ENCODE data around the gene TJP2.

TJP2 gene

GRCh38 chr9:69198521-69199220, 24.6 kb downstream of the TJP2 start:
- Histone ChIP-seq H3K27me3 (replicated peaks; ENCODE audit: control insufficient read depth, insufficient read depth, low read length, poor library complexity, severe bottlenecking) (no peaks in the 10 kb centered on the region), H3K36me3 (ENCODE audit: control insufficient read depth, insufficient read depth, low read length) (no peaks in the 10 kb centered on the region), H3K4me1 (ENCODE audit: control insufficient read depth, insufficient read depth, low read length, poor library complexity, severe bottlenecking) (peaks cover 4% of the 10 kb centered on the region), H3K27ac (ENCODE audit: insufficient read depth, low read length, poor library complexity, severe bottlenecking) (no peak overlapping the region), H3K4me3 (ENCODE audit: insufficient read depth, low read depth, low read length, poor library complexity, severe bottlenecking) (no peak overlapping the region), H3K9me3 (ENCODE audit: control insufficient read depth, low read length) (no peaks in the 10 kb centered on the region)
- DNase-seq, result no peak

DNA sequence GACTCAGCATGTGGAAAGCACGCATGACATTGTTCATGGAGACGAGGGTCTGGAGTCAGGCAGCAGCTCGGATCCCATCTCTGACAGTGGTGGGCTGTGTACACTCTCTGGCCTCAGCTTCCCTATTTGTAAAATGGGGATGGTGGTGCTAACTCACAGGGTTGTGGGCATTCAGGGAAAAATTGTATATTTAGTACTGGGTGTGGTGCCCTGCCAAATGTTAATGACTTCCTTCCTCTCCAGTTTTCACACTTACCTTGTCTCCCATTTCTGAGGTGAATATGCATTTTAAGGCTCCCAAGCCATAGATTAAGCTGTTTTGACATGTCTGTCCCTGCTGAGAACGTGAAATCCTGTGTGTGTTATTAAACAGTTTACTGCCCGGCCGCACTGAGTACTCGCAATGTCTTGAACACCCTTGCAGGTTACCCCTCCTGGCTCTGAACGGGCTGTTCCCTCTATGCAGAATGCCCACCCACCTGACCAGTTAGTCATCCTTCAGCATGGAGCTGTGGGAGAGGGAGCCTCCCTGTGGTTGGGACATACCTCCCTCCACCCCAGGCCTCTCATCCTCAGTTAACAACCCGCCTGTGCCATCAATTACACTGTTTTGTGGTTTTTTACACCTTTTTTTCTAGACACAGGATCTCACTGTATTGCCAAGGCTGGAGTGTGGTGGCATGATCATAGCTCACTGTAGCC, 25.8 kb downstream of the TJP2 start:
- Histone ChIP-seq H3K4me3 (ENCODE audit: insufficient read depth, low read depth, low read length, poor library complexity, severe bottlenecking) (no peak overlapping the region), H3K36me3 (ENCODE audit: control insufficient read depth, insufficient read depth, low read length) (no peaks in the 10 kb centered on the region), H3K4me1 (ENCODE audit: control insufficient read depth, insufficient read depth, low read length, poor library complexity, severe bottlenecking) (peaks cover 4% of the 10 kb centered on the region), H3K9me3 (ENCODE audit: control insufficient read depth, low read length) (no peaks in the 10 kb centered on the region), H3K27me3 (replicated peaks; ENCODE audit: control insufficient read depth, insufficient read depth, low read length, poor library complexity, severe bottlenecking) (no peaks in the 10 kb centered on the region), H3K27ac (ENCODE audit: insufficient read depth, low read length, poor library complexity, severe bottlenecking) (no peak overlapping the region)
- DNase-seq, result no peak

- no peaks in the 10 kb centered on the region for H3K9me3 ChIP-seq (ENCODE audit: control insufficient read depth, low read length)
- no peak overlapping the region for H3K27ac ChIP-seq (ENCODE audit: insufficient read depth, low read length, poor library complexity, severe bottlenecking)
- H3K36me3 ChIP-seq (ENCODE audit: control insufficient read depth, insufficient read depth, low read length), result no peaks in the 10 kb centered on the region
- DNase-seq, result no peak
- H3K4me1 ChIP-seq (ENCODE audit: control insufficient read depth, insufficient read depth, low read length, poor library complexity, severe bottlenecking), result peaks cover 4% of the 10 kb centered on the region
- no peak overlapping the region for H3K4me3 ChIP-seq (ENCODE audit: insufficient read depth, low read depth, low read length, poor library complexity, severe bottlenecking)
- H3K27me3 ChIP-seq (replicated peaks; ENCODE audit: control insufficient read depth, insufficient read depth, low read length, poor library complexity, severe bottlenecking), result no peaks in the 10 kb centered on the region
These were observed 28.5 kb downstream of the TJP2 start for GRCh38 chr9:69202556-69202955.

DNA sequence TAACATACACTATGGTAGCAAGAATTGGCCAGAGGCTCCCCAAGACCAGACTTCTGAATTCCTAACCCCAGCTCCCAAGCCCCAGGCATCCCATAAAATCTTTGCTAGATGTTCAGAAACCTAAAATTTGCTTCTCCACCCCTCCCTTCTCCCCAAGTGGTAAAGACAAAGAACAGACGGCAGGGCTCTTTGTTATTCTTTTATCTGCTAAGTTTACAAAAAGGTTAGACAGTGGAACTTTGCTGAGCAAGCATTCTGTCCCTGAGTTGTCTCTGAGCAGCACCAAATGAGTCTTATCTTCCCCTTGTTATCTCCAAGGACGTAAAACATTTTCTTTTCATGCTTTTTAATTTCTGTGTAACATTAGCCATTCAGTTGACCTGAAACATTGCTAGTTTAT, 30.2 kb downstream of the TJP2 start:
- H3K36me3 ChIP-seq (ENCODE audit: control insufficient read depth, insufficient read depth, low read length), result no peaks in the 10 kb centered on the region
- H3K27ac ChIP-seq (ENCODE audit: insufficient read depth, low read length, poor library complexity, severe bottlenecking), result no peak overlapping the region
- no peak for DNase-seq
- H3K4me1 ChIP-seq (ENCODE audit: control insufficient read depth, insufficient read depth, low read length, poor library complexity, severe bottlenecking), result peaks cover 4% of the 10 kb centered on the region
- H3K4me3 ChIP-seq (ENCODE audit: insufficient read depth, low read depth, low read length, poor library complexity, severe bottlenecking), result no peak overlapping the region
- no peaks in the 10 kb centered on the region for H3K27me3 ChIP-seq (replicated peaks; ENCODE audit: control insufficient read depth, insufficient read depth, low read length, poor library complexity, severe bottlenecking)
- H3K9me3 ChIP-seq (ENCODE audit: control insufficient read depth, low read length), result no peaks in the 10 kb centered on the region

DNA sequence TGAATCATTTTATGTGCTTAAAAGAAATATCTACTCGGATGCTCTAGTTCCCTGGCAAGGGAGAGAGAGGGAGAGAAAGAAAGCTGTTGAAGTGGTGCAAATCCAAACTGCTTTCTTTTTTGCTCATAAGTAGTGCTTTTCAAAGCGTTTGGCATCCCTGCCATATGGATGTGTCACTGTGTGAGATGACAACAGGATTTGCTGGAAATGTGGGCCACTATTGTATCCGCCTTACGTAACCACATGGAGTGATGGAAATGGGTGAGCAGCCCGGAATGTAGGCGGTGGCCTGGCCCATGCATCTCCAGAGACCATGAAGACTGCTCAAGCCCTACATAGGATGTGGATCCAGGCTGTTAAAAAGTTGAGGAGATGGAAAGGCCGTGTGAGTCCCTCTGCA, 30.8 kb downstream of the TJP2 start:
- no peak overlapping the region for H3K27ac ChIP-seq (ENCODE audit: insufficient read depth, low read length, poor library complexity, severe bottlenecking)
- no peaks in the 10 kb centered on the region for H3K27me3 ChIP-seq (replicated peaks; ENCODE audit: control insufficient read depth, insufficient read depth, low read length, poor library complexity, severe bottlenecking)
- H3K4me3 ChIP-seq (ENCODE audit: insufficient read depth, low read depth, low read length, poor library complexity, severe bottlenecking), result no peak overlapping the region
- DNase-seq, result no peak
- peaks cover 4% of the 10 kb centered on the region for H3K4me1 ChIP-seq (ENCODE audit: control insufficient read depth, insufficient read depth, low read length, poor library complexity, severe bottlenecking)
- H3K36me3 ChIP-seq (ENCODE audit: control insufficient read depth, insufficient read depth, low read length), result no peaks in the 10 kb centered on the region
- H3K9me3 ChIP-seq (ENCODE audit: control insufficient read depth, low read length), result no peaks in the 10 kb centered on the region

GRCh38 chr9:69206047-69206446, 32.0 kb downstream of the TJP2 start:
- no peaks in the 10 kb centered on the region for H3K9me3 ChIP-seq (ENCODE audit: control insufficient read depth, low read length)
- no peaks in the 10 kb centered on the region for H3K4me1 ChIP-seq (ENCODE audit: control insufficient read depth, insufficient read depth, low read length, poor library complexity, severe bottlenecking)
- H3K36me3 ChIP-seq (ENCODE audit: control insufficient read depth, insufficient read depth, low read length), result no peaks in the 10 kb centered on the region
- DNase-seq, result no peak
- H3K4me3 ChIP-seq (ENCODE audit: insufficient read depth, low read depth, low read length, poor library complexity, severe bottlenecking), result no peak overlapping the region
- H3K27me3 ChIP-seq (replicated peaks; ENCODE audit: control insufficient read depth, insufficient read depth, low read length, poor library complexity, severe bottlenecking), result no peaks in the 10 kb centered on the region
- H3K27ac ChIP-seq (ENCODE audit: insufficient read depth, low read length, poor library complexity, severe bottlenecking), result no peak overlapping the region

DNA sequence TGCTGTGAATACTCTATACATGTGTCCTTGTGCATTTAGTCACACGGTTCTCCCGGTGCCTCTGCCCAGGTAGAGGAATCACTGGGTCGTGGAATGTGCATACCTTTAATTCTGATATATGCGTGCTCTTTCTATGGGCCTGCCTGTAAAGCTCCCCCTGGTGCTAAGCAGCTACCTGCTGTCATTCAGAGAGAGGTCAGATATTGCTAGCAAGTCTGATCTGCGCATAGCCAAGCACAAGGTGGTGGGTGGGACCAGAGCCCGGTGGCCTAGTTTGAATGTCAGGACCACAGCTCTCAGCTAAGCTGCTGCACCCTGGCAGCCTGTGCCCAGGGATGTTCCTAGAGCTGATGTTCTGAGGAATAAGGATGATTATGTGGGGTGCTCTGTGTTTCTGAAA, 33.4 kb downstream of the TJP2 start:
- H3K4me1 ChIP-seq (ENCODE audit: control insufficient read depth, insufficient read depth, low read length, poor library complexity, severe bottlenecking), result no peaks in the 10 kb centered on the region
- no peaks in the 10 kb centered on the region for H3K9me3 ChIP-seq (ENCODE audit: control insufficient read depth, low read length)
- no peak for DNase-seq
- no peak overlapping the region for H3K4me3 ChIP-seq (ENCODE audit: insufficient read depth, low read depth, low read length, poor library complexity, severe bottlenecking)
- H3K36me3 ChIP-seq (ENCODE audit: control insufficient read depth, insufficient read depth, low read length), result no peaks in the 10 kb centered on the region
- H3K27ac ChIP-seq (ENCODE audit: insufficient read depth, low read length, poor library complexity, severe bottlenecking), result no peak overlapping the region
- H3K27me3 ChIP-seq (replicated peaks; ENCODE audit: control insufficient read depth, insufficient read depth, low read length, poor library complexity, severe bottlenecking), result no peaks in the 10 kb centered on the region

DNA sequence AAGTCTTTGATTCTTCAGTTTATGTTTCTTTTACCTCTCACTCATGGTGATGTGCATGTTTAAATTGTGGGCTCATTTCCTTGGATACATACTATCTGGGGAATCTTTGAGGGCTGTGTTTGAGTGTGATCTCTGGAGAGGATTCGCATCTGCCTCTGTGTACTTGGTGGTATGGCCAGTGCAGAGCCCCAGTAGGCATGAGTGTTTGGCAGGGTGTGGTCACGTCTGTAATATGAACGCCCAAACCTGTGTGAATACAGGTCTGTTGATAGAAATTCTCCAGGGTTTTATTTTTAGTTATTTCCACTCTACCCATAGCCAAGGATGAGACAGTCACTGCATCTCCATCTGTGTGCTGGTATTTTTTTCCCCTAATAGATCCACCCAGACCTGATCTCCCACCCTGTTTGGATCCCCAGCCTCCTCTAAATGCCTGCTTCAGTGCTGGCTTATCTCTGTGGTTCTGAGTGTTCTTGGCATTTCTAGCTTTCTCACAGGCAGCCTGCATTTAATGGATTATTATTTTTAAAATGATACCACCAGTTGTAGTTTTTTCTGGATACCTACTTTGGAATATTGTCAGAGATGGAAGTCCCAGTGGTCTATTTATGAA, 37.5 kb downstream of the TJP2 start:
- Histone ChIP-seq H3K36me3 (ENCODE audit: control insufficient read depth, insufficient read depth, low read length) (no peaks in the 10 kb centered on the region), H3K4me1 (ENCODE audit: control insufficient read depth, insufficient read depth, low read length, poor library complexity, severe bottlenecking) (no peaks in the 10 kb centered on the region), H3K9me3 (ENCODE audit: control insufficient read depth, low read length) (no peaks in the 10 kb centered on the region), H3K27me3 (replicated peaks; ENCODE audit: control insufficient read depth, insufficient read depth, low read length, poor library complexity, severe bottlenecking) (no peaks in the 10 kb centered on the region), H3K27ac (ENCODE audit: insufficient read depth, low read length, poor library complexity, severe bottlenecking) (no peak overlapping the region), H3K4me3 (ENCODE audit: insufficient read depth, low read depth, low read length, poor library complexity, severe bottlenecking) (no peak overlapping the region)
- DNase-seq, result no peak

DNA sequence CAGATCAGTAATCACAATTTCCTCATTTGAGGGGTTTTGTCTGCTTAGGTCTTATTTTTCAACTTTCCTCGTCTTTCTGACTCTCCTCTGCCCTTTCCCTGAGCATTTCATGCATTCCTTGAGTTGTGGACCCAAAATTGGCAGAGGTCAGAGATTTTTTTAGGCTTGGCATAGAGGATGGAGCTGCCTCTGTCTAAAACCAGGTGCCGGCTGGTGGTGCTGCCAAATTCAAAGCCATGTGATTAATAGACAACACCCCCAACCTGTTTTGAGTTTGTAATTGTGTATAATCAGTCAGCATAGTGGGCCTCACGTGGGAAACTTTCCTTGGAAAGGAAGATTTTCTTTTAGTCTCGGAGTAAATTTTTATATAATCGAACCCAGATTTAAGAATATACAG, 39.6 kb downstream of the TJP2 start:
- Histone ChIP-seq H3K4me3 (ENCODE audit: insufficient read depth, low read depth, low read length, poor library complexity, severe bottlenecking) (no peak overlapping the region), H3K27ac (ENCODE audit: insufficient read depth, low read length, poor library complexity, severe bottlenecking) (no peak overlapping the region), H3K27me3 (replicated peaks; ENCODE audit: control insufficient read depth, insufficient read depth, low read length, poor library complexity, severe bottlenecking) (no peaks in the 10 kb centered on the region), H3K4me1 (ENCODE audit: control insufficient read depth, insufficient read depth, low read length, poor library complexity, severe bottlenecking) (no peaks in the 10 kb centered on the region), H3K36me3 (ENCODE audit: control insufficient read depth, insufficient read depth, low read length) (peaks cover 3% of the 10 kb centered on the region), H3K9me3 (ENCODE audit: control insufficient read depth, low read length) (no peaks in the 10 kb centered on the region)
- DNase-seq, result no peak

GRCh38 chr9:69214939-69215338, 40.9 kb downstream of the TJP2 start:
- Histone ChIP-seq H3K9me3 (ENCODE audit: control insufficient read depth, low read length) (no peaks in the 10 kb centered on the region), H3K4me3 (ENCODE audit: insufficient read depth, low read depth, low read length, poor library complexity, severe bottlenecking) (no peak overlapping the region), H3K36me3 (ENCODE audit: control insufficient read depth, insufficient read depth, low read length) (peaks cover 3% of the 10 kb centered on the region), H3K27me3 (replicated peaks; ENCODE audit: control insufficient read depth, insufficient read depth, low read length, poor library complexity, severe bottlenecking) (no peaks in the 10 kb centered on the region), H3K27ac (ENCODE audit: insufficient read depth, low read length, poor library complexity, severe bottlenecking) (no peak overlapping the region), H3K4me1 (ENCODE audit: control insufficient read depth, insufficient read depth, low read length, poor library complexity, severe bottlenecking) (no peaks in the 10 kb centered on the region)
- DNase-seq, result no peak
